Neural crest cell (in vitro differentiated cells): Measurements from ENCODE around the gene TTLL12. TPM values are rescaled to one million over a fixed set of nuclear protein-coding genes. Genes with fewer than 3 reads are reported as not detected.

Source experiments
- DNase-seq: peaks from one replicate; pipeline ENCODE4 v3.0.0; 2021; ENCODE audit warnings: low read depth, mixed read lengths, low spot score
- H3K27ac Mint-ChIP-seq: one replicate; pipeline ENCODE4 v1.8.0; 2021; ENCODE audit warnings: mild to moderate bottlenecking, mixed read lengths; ENCODE audit not compliant: unreplicated experiment
- H3K27me3 Mint-ChIP-seq: 2 replicates; pipeline ENCODE4 v1.8.0; 2021; ENCODE audit warnings: low read depth, mild to moderate bottlenecking, mixed read lengths
- H3K36me3 Mint-ChIP-seq: 2 replicates; pipeline ENCODE4 v1.8.0; 2021; ENCODE audit warnings: low read depth, mild to moderate bottlenecking, mixed read lengths
- H3K4me1 Mint-ChIP-seq: 2 replicates; pipeline ENCODE4 v1.8.0; 2021; ENCODE audit warnings: mixed read lengths
- H3K4me3 Mint-ChIP-seq: one replicate; pipeline ENCODE4 v1.8.0; 2021; ENCODE audit warnings: mild to moderate bottlenecking, mixed read lengths
- H3K9me3 Mint-ChIP-seq: 2 replicates; pipeline ENCODE4 v1.8.0; 2021; ENCODE audit warnings: mixed read lengths
- total RNA-seq: library from RNA; stranded (reverse); gene quantifications from 2 replicates; pipeline ENCODE4 v1.2.1, GENCODE V29; 2021
- TF ChIP-seq, protein P1 (sequence below): fragments of 200-600 bp; sonication (generic); conservative IDR thresholded peaks from 2 replicates; pipeline ENCODE4 v1.5.0; 2021; ENCODE audit warnings: antibody characterized with exemption, mild to moderate bottlenecking

The TTLL12 gene
- total RNA-seq, 1 donor from 2014 or later, result 72.4 TPM

DNA sequence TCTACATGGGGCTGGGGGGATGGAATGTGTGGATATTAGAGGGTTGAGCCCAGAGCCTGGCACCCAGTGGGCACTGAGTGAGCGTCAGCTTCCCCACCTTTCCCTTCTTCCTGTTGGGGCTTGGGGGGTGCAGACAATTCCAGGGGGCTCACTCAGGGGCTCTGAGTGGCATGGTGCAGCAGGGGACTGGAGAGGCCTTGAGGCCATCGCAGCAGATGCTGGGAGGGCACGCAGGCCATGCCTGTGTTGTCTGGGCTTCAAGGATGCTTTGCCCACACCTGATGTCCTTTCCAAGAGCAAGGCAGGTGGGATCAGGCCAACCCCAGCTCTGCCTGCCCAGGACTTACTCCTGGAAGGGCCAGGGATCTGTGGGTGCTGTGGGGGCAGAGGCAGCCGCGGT, 11.2 kb upstream of the TTLL12 start:
- no peaks in the 10 kb centered on the region for H3K36me3 Mint-ChIP-seq
- H3K4me3 Mint-ChIP-seq, result no peak overlapping the region
- H3K4me1 Mint-ChIP-seq, result no peaks in the 10 kb centered on the region
- TF ChIP-seq, protein P1, sequence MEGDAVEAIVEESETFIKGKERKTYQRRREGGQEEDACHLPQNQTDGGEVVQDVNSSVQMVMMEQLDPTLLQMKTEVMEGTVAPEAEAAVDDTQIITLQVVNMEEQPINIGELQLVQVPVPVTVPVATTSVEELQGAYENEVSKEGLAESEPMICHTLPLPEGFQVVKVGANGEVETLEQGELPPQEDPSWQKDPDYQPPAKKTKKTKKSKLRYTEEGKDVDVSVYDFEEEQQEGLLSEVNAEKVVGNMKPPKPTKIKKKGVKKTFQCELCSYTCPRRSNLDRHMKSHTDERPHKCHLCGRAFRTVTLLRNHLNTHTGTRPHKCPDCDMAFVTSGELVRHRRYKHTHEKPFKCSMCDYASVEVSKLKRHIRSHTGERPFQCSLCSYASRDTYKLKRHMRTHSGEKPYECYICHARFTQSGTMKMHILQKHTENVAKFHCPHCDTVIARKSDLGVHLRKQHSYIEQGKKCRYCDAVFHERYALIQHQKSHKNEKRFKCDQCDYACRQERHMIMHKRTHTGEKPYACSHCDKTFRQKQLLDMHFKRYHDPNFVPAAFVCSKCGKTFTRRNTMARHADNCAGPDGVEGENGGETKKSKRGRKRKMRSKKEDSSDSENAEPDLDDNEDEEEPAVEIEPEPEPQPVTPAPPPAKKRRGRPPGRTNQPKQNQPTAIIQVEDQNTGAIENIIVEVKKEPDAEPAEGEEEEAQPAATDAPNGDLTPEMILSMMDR, result no peak
- DNase-seq, result no peak
- H3K27me3 Mint-ChIP-seq, result no peaks in the 10 kb centered on the region
- H3K9me3 Mint-ChIP-seq, result no peaks in the 10 kb centered on the region
- no peak overlapping the region for H3K27ac Mint-ChIP-seq

DNA sequence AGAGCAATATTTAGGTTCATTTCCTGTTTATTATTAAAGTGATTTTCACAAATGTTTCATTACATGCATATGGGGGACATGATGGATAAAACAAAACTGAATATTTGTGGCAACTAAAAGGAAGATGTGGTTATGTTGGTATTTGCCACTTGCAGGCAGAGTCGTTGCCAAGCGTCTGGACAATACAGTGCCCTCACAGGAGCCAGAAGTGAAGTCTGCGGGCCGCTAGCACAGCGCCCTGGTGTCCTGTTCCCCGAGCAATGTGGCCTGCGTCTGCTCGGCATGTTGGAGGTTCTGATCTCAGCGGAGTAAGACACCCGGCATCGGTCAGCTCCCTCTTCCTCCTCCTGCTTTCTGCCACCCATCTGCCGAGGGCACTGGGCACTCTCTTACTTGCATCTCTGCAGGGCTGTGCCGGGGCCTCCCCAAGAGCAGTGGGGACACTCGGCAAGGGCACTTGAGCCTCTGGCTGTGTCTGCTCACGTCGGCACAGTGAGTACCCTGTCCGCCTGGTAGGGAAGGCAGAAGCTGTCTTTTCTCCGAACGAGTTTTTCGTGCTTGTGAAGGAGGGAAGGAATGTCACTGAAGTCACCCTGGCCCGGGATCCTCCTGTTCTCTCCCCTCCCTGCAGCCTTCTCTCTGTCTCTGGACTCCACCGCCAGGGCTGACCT, 10.5 kb upstream of the TTLL12 start:
- H3K27me3 Mint-ChIP-seq, result no peaks in the 10 kb centered on the region
- H3K36me3 Mint-ChIP-seq, result no peaks in the 10 kb centered on the region
- DNase-seq, result no peak
- TF ChIP-seq, protein P1, result no peak
- H3K4me1 Mint-ChIP-seq, result no peaks in the 10 kb centered on the region
- H3K27ac Mint-ChIP-seq, result no peak overlapping the region
- H3K4me3 Mint-ChIP-seq, result no peak overlapping the region
- no peaks in the 10 kb centered on the region for H3K9me3 Mint-ChIP-seq

DNA sequence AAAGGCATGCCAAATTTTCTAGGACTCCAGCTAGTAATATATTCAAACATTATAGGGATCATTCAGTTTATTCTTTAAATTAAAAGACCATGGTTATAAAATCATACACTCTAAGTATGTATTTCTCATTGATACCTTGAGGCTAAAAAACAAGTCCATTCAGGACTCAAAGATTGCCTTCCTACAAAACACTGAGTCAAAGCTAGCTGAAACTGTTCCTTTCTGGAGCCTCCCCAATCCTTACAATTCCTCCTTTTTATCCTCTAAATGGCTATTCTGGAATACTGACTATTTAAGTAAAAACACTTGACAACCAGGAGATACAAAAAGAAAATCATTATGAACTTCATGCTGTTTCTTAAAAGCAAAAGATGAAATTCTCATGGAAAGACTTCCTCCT, 4.9 kb upstream of the TTLL12 start:
- Mint-ChIP-seq H3K4me3 (peak overlapping the region; percentile 11), H3K36me3 (no peaks in the 10 kb centered on the region), H3K27ac (no peak overlapping the region), H3K9me3 (no peaks in the 10 kb centered on the region), H3K4me1 (peaks cover 10% of the 10 kb centered on the region), H3K27me3 (peaks cover 7% of the 10 kb centered on the region)
- no peak for DNase-seq
- TF ChIP-seq, protein P1, result no peak

DNA sequence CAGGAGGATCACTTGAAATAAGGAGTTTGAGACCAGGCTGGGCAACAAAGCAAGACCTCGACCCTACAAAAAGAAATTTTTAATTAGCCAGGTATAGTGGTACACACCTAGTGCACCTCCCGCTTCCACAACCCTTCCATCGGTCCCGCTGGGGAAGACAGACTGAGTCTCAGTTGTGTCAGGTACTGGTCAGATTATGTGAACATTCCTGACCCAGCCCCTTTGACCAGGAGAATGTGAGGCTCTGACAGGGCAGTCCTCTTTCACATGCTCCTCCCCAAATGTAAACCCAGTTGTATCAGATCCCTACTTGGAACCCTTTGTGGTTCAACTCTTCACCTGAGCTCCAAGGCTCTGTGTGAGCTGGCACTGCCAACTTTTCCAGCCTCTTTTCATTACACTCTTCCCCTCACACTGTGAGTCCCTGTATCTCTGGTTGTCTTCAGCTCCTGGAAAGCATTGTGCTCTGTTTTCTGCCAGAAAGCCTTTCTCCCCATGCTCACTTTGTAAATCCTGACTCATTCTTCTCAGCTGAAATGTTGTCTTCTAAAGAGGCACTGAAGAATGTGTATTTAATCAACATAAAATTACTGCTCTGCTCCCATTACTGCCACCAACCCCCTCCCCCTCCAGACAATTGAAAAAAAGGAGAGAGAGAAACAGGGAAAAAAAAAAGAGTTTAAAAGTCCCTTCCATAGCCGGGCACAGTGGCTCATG, 2.1 kb upstream of the TTLL12 start:
- peak overlapping the region; percentile 58 for H3K4me3 Mint-ChIP-seq
- TF ChIP-seq, protein P1, result no peak
- peaks cover 7% of the 10 kb centered on the region for H3K27me3 Mint-ChIP-seq
- no peaks in the 10 kb centered on the region for H3K9me3 Mint-ChIP-seq
- no peak for DNase-seq
- peaks cover 25% of the 10 kb centered on the region for H3K4me1 Mint-ChIP-seq
- no peak overlapping the region for H3K27ac Mint-ChIP-seq
- H3K36me3 Mint-ChIP-seq, result no peaks in the 10 kb centered on the region

DNA sequence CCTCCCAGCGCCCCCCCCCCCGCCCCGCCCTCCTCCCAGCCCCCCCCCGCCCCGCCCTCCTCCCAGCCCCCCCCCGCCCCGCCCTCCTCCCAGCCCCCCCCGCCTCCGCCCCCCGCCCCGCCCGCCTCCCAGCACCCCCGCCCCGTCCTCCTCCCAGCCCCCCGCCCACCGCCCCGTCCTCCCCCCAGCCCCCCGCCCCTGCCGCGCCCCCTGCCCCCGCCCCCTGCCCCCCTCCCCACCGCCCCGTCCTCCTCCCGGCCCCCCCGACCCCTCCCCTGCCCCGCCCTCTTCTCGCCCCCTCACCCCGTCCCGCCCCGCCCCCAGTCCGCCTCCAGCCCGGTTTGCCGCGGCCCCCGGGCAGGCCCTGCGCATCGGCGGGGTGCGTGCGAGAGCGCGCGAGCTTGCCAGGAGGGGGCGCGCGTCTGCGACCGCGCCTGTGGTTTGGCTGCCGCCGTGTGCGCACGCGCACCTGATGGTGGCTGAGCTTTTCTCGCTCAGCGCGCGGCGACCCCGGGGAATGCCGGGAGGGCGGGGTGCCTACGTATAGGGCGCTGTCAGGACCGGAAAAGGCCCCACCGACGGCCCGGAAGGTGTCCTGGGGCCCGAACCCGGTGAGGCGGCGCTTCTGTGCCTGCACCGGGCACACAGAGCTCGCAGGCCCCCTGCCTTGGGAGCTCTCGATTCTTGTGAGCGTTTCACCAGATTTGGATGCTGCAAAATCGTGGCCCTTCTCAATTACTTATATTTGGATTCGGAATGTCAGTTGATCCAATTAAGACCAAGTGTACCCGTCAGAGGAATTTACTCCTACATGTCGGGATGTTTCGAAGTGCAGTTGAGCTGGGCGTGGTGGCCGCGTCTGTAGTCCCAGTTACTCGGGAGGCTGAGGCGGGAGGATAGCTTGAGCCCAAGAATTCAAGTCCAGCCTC, 501 bp upstream of the TTLL12 start:
- Mint-ChIP-seq H3K36me3 (no peaks in the 10 kb centered on the region), H3K4me3 (peak overlapping the region; percentile 84), H3K9me3 (no peaks in the 10 kb centered on the region), H3K27me3 (peaks cover 7% of the 10 kb centered on the region), H3K27ac (peak overlapping the region; percentile 6), H3K4me1 (peaks cover 25% of the 10 kb centered on the region)
- TF ChIP-seq, protein P1, result peak; percentile 78
- peak; percentile 97 for DNase-seq
